ENCODE data around the gene WDR35. TPM values are rescaled to one million over a fixed set of nuclear protein-coding genes. Genes with fewer than 3 reads are reported as not detected.
A peak's percentile ranks its signal among the peaks of the same experiment; 100 is the strongest.
"Not testable (repeated sequence)": the region's sequence is repeated elsewhere in the genome, so short reads cannot be mapped to it uniquely, and the experiment has no call there.

The WDR35 gene
- total RNA-seq, 2 donors from 2014 or later = 6.7 to 8.9 TPM

DNA sequence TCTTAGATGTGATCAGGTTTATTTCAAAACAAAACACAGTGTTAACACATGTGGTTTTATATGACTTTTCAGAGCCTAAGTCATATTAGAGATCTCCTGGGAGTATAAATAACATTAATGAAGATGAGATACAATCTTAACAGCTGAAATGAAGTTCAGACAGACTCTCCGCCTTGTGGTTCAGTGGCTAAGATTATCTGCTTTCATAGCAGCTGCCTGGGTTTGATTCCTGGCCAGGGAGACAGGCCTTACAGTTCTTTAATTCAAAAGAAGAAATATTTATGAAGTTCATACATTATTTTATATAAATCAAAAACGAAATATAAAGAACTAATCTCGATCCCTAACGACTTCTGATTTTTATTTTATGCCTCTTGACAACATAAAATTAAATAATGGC is 52.9 kb downstream of the WDR35 start:
- intact Hi-C loops (cut with DNase I) = no loop called here
- ATAC-seq (no peak), DNase-seq (no peak)
- Histone ChIP-seq H3K9me3 (no peaks in the 10 kb centered on the region), H3K4me3 (no peak overlapping the region), H3K27ac (no peak overlapping the region), H3K4me1 (peaks cover 3% of the 10 kb centered on the region), H3K27me3 (no peaks in the 10 kb centered on the region), H3K36me3 (replicated peaks in 1 of 2; ENCODE audit: insufficient read depth in 1 of 2, low read depth in 2 of 2) (peaks cover 0 to 7% of the 10 kb centered on the region in 2 donors)
- TF ChIP-seq POLR2A (IDR thresholded peaks at IDR 0.05) = no peak
- TF ChIP-seq, protein P1, sequence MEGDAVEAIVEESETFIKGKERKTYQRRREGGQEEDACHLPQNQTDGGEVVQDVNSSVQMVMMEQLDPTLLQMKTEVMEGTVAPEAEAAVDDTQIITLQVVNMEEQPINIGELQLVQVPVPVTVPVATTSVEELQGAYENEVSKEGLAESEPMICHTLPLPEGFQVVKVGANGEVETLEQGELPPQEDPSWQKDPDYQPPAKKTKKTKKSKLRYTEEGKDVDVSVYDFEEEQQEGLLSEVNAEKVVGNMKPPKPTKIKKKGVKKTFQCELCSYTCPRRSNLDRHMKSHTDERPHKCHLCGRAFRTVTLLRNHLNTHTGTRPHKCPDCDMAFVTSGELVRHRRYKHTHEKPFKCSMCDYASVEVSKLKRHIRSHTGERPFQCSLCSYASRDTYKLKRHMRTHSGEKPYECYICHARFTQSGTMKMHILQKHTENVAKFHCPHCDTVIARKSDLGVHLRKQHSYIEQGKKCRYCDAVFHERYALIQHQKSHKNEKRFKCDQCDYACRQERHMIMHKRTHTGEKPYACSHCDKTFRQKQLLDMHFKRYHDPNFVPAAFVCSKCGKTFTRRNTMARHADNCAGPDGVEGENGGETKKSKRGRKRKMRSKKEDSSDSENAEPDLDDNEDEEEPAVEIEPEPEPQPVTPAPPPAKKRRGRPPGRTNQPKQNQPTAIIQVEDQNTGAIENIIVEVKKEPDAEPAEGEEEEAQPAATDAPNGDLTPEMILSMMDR (IDR thresholded peaks at IDR 0.05) = no peak
- WGBS, 2 donors = 80 to 83% methylated on average over 4 of the region's 4 CpGs

GRCh38 chr2:19936203-19936602 is 53.7 kb downstream of the WDR35 start:
- Histone ChIP-seq H3K27ac (no peak overlapping the region), H3K36me3 (replicated peaks in 1 of 2; ENCODE audit: insufficient read depth in 1 of 2, low read depth in 2 of 2) (peaks cover 0 to 7% of the 10 kb centered on the region in 2 donors), H3K4me3 (no peak overlapping the region), H3K27me3 (no peaks in the 10 kb centered on the region), H3K4me1 (peaks cover 3% of the 10 kb centered on the region), H3K9me3 (no peaks in the 10 kb centered on the region)
- intact Hi-C loops (cut with DNase I) = no loop called here
- 89 to 91% methylated on average over 2 of the region's 2 CpGs for WGBS, 2 donors
- TF ChIP-seq, protein P1 (IDR thresholded peaks at IDR 0.05) = no peak
- no peak for TF ChIP-seq POLR2A (IDR thresholded peaks at IDR 0.05)
- ATAC-seq (no peak), DNase-seq (no peak)

DNA sequence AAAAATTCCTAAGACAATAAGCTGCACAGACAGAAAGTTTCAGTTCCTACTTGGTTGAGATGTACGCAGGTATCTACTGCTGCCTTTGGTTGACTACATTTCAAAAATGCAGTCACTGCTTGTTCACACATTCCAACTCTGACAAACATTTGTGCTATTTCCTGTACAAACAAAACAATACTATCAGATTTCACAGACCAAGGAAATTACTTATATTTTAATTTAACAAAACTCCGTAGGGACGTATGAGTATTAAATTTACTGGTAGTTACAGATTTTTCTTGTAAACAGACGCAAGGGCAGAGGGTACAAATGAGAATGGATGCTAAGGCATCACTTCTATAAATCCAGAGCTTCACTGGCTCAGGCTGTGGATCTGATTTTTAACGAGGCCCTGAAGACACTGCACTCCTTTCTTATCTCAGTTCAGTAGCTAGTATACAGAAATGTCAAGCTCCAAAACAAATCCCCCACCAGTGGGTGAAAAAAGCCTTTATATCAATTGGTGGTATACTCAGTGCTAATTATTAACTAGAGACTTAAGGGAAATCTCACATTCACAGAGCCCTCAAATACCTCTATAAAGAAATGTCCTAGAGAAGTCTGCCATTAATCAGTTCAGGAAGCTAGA is 56.4 kb downstream of the WDR35 start:
- TF ChIP-seq, protein P1 (IDR thresholded peaks at IDR 0.05) = no peak
- no peak for TF ChIP-seq POLR2A (IDR thresholded peaks at IDR 0.05)
- Histone ChIP-seq H3K36me3 (replicated peaks in 1 of 2; ENCODE audit: insufficient read depth in 1 of 2, low read depth in 2 of 2) (peaks cover 0 to 9% of the 10 kb centered on the region in 2 donors), H3K27ac (peak overlapping the region in 2 of 4 donors; percentile 59 to 70), H3K9me3 (no peaks in the 10 kb centered on the region), H3K4me1 (peaks cover 3% of the 10 kb centered on the region), H3K4me3 (no peak overlapping the region), H3K27me3 (no peaks in the 10 kb centered on the region)
- WGBS, 2 donors = 36 to 51% methylated on average over 5 of the region's 5 CpGs
- DNase-seq = no peak
- intact Hi-C loops (cut with DNase I) = no loop called here
- peak; percentile 73 for ATAC-seq

DNA sequence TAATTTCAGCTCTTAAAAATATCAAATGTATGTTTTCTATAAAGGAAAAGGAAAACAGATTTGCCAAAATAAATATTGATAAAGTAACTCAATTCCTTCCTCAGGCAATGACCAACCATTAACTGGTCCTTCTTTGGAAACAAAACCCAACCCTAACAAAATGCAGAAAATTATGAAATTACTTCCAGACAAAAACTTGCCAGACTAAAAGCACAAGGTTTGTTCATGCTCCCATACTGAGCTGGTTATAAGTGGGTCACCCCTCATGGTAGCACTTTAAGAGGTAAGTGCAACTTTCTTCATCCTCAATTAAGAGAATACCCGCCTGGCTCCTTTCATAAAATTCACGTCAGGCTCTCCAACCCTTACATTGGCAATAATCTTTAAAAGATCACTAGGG is 57.0 kb downstream of the WDR35 start:
- Histone ChIP-seq H3K27me3 (no peaks in the 10 kb centered on the region), H3K4me3 (no peak overlapping the region), H3K27ac (peak overlapping the region in 2 of 4 donors; percentile 59 to 70), H3K36me3 (replicated peaks in 1 of 2; ENCODE audit: insufficient read depth in 1 of 2, low read depth in 2 of 2) (peaks cover 0 to 9% of the 10 kb centered on the region in 2 donors), H3K4me1 (peaks cover 3% of the 10 kb centered on the region), H3K9me3 (peaks cover 0 to 4% (median 0%) of the 10 kb centered on the region in 3 donors)
- intact Hi-C loops (cut with DNase I) = no loop called here
- 75 to 98% methylated on average over 2 of the region's 2 CpGs for WGBS, 2 donors
- TF ChIP-seq, protein P1 (IDR thresholded peaks at IDR 0.05) = no peak
- no peak for TF ChIP-seq POLR2A (IDR thresholded peaks at IDR 0.05)
- DNase-seq = no peak
- ATAC-seq = no peak

GRCh38 chr2:19929226-19929625 is 60.7 kb downstream of the WDR35 start:
- H3K4me3 ChIP-seq = no peak overlapping the region
- peaks cover 3% of the 10 kb centered on the region for H3K4me1 ChIP-seq
- peaks cover 0 to 8% (median 0%) of the 10 kb centered on the region in 3 donors for H3K9me3 ChIP-seq
- no peaks in the 10 kb centered on the region for H3K27me3 ChIP-seq
- no peak for DNase-seq
- intact Hi-C loops (cut with DNase I) = no loop called here
- peaks cover 0 to 2% of the 10 kb centered on the region in 2 donors for H3K36me3 ChIP-seq (replicated peaks in 1 of 2; ENCODE audit: insufficient read depth in 1 of 2, low read depth in 2 of 2)
- no peak for ATAC-seq
- TF ChIP-seq, protein P1 (IDR thresholded peaks at IDR 0.05) = no peak
- no peak for TF ChIP-seq POLR2A (IDR thresholded peaks at IDR 0.05)
- H3K27ac ChIP-seq = no peak overlapping the region

DNA sequence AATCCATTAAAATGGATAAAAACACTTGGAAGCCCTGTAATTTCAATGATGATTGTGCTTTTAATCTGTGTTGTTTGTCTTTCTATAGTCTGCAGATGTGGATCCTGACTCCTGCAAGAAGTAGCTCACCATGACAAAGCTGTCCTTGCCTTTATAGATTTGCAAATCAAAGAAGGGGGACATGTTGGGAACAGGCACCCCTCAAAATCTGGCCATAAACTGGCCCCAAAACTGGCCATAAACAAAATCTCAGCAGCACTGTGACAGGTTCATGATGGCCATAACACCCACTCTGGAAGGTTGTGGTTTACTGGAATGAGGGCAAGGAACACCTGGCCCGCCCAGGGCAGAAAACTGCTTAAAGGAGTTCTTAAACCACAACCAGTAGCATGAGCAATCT is 62.1 kb downstream of the WDR35 start:
- H3K36me3 ChIP-seq (replicated peaks in 1 of 2; ENCODE audit: insufficient read depth in 1 of 2, low read depth in 2 of 2); H3K9me3 ChIP-seq; ATAC-seq; intact Hi-C loops (cut with DNase I); DNase-seq; H3K27me3 ChIP-seq; H3K4me1 ChIP-seq; H3K27ac ChIP-seq; H3K4me3 ChIP-seq: not testable (repeated sequence)
- 94 to 100% methylated on average over 1 of the region's 1 CpG for WGBS, 2 donors

DNA sequence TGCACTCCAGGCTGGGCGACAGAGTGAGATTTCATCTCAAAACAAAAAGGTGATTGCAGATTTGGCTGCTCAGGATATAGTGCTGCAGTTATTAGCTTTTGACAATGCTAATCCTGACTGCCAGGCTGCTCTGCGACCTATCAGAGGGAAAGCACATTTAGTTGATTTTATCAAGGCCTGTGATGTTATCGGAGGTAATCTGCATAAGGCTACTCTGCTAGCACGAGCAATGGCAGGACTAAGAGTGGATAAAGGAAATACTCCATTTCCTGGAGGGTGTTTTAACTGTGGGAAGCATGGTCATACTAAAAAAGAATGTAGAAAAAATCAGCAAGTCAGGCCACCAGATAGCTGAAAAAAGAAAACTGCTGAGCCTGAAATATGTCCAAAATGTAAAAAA is 65.4 kb downstream of the WDR35 start:
- H3K4me1 ChIP-seq; DNase-seq; ATAC-seq; H3K27ac ChIP-seq; H3K36me3 ChIP-seq (replicated peaks in 1 of 2; ENCODE audit: insufficient read depth in 1 of 2, low read depth in 2 of 2); H3K4me3 ChIP-seq; intact Hi-C loops (cut with DNase I); H3K27me3 ChIP-seq; H3K9me3 ChIP-seq: not testable (repeated sequence)
- 86 to 89% methylated on average over 4 of the region's 4 CpGs for WGBS, 2 donors

Measured in body of pancreas (tissue), 4 donors.